IgD-negative memory B cell (primary cell): ENCODE data around the gene CNTN5. TPM values are rescaled to one million over a fixed set of nuclear protein-coding genes. Genes with fewer than 3 reads are reported as not detected.

Source experiments
- H3K27ac Mint-ChIP-seq, 3 donors: one replicate each; pipeline ENCODE4 v1.8.0; 2020 to 2022; ENCODE audit warnings: mild to moderate bottlenecking in 3 of 3, mixed read lengths in 3 of 3, moderate library complexity in 1 of 3
- H3K27me3 Mint-ChIP-seq: one replicate; pipeline ENCODE4 v1.8.0; 2021; ENCODE audit warnings: mixed read lengths
- H3K36me3 Mint-ChIP-seq: one replicate; pipeline ENCODE4 v1.8.0; 2020; ENCODE audit warnings: mild to moderate bottlenecking, mixed read lengths
- H3K4me1 Mint-ChIP-seq, 3 donors: one replicate each; pipeline ENCODE4 v1.8.0; 2020 to 2022; ENCODE audit warnings: mixed read lengths in 3 of 3, mild to moderate bottlenecking in 1 of 3
- H3K4me3 Mint-ChIP-seq, 4 donors: one replicate each; pipeline ENCODE4 v1.8.0; 2020 to 2022; ENCODE audit warnings: mild to moderate bottlenecking in 4 of 4, mixed read lengths in 4 of 4, moderate library complexity in 3 of 4
- H3K9me3 Mint-ChIP-seq, 3 donors: one replicate each; pipeline ENCODE4 v1.8.0; 2020 to 2021; ENCODE audit warnings: mixed read lengths in 3 of 3, mild to moderate bottlenecking in 1 of 3
- polyA plus RNA-seq: library from polyadenylated mRNA; unstranded; fragments of 300-500 nt; fragmentation: Illumina TruSeq; gene quantifications from one replicate; pipeline ENCODE4 v1.2.3, GENCODE V29; 2021

CNTN5 gene
- polyA plus RNA-seq, 1 donor from 2014 or later, result not detected

DNA sequence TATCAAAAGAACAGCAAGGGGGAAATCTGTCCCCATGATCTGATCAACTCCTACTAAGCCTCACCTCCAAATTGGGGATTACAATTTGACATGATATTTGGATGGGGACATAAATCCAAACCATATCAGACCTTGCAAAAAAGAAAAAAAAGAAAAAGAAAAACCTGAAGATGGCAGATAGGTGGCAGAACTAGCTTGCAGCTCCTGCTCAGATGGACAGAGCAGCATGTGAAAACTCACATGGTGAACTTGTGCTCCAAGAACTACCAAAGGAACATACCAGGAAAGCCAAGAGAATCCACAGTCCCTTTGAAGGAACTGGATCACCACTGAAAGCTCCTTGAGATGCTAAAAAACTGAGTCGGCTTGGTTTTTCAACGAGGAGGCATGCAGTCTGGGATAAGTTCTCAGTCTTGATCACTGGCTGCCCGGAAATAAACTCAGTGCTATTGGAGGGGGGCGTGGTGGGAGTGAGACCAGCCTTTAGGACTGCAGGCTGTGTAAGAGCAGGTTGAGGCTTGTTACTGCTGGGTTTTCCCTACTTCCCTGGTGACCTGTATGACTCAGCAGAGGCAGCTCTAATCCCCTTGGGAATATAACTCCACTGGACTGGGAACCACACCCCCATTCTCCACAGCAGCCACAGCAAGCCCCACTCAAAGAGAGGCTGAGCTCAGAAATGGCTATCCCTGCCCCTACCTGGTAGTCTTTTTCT lies 1308.0 kb downstream of the CNTN5 start:
- Mint-ChIP-seq H3K27ac (no peak overlapping the region), H3K36me3 (no peaks in the 10 kb centered on the region), H3K4me1 (no peaks in the 10 kb centered on the region), H3K9me3 (peaks cover 3 to 4% (median 3%) of the 10 kb centered on the region in 3 donors), H3K27me3 (no peaks in the 10 kb centered on the region), H3K4me3 (no peak overlapping the region)

DNA sequence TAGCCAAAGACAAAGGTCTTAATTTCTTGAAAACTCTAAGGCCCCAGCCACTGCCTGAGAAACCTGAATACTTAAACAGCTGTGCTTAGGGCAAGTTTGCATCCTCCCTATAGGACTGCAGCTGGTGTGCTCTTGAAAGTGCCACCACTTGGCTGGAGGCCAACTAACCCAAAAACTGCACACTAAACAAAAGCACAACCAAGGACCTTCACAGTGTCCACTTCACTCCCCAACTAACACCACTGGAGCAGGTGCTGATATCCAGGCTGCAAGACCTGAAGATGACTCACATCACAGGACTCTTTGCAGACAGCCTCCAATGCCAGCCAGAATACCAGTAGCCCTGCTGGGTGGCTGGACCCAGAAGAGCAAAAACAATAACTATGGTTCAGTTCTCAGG lies 1308.6 kb downstream of the CNTN5 start:
- Mint-ChIP-seq H3K27ac (no peak overlapping the region), H3K4me3 (no peak overlapping the region), H3K27me3 (no peaks in the 10 kb centered on the region), H3K9me3 (peaks cover 3 to 9% (median 4%) of the 10 kb centered on the region in 3 donors), H3K36me3 (no peaks in the 10 kb centered on the region), H3K4me1 (no peaks in the 10 kb centered on the region)

DNA sequence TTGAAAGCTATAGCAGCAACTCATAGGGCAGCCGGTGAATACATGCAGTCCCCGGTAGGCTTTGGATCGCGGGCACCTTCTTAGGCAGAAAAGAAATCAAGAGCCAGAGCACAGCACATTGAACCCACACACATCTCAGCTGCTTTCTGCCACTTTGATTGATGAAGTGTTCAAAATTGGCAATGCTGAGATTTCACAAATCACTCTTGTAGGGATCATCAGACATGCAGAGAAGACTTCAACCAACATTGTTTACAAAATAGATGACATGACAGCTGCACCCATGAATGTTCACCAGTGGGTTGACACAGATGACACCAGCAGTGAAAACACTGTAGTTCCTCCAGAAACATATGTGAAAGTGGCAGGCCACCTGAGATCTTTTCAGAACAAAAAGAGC lies 1316.1 kb downstream of the CNTN5 start:
- H3K27ac Mint-ChIP-seq, result no peak overlapping the region
- H3K27me3 Mint-ChIP-seq, result no peaks in the 10 kb centered on the region
- H3K4me1 Mint-ChIP-seq, result no peaks in the 10 kb centered on the region
- H3K36me3 Mint-ChIP-seq, result no peaks in the 10 kb centered on the region
- no peak overlapping the region for H3K4me3 Mint-ChIP-seq
- peaks cover 2 to 10% (median 2%) of the 10 kb centered on the region in 3 donors for H3K9me3 Mint-ChIP-seq

DNA sequence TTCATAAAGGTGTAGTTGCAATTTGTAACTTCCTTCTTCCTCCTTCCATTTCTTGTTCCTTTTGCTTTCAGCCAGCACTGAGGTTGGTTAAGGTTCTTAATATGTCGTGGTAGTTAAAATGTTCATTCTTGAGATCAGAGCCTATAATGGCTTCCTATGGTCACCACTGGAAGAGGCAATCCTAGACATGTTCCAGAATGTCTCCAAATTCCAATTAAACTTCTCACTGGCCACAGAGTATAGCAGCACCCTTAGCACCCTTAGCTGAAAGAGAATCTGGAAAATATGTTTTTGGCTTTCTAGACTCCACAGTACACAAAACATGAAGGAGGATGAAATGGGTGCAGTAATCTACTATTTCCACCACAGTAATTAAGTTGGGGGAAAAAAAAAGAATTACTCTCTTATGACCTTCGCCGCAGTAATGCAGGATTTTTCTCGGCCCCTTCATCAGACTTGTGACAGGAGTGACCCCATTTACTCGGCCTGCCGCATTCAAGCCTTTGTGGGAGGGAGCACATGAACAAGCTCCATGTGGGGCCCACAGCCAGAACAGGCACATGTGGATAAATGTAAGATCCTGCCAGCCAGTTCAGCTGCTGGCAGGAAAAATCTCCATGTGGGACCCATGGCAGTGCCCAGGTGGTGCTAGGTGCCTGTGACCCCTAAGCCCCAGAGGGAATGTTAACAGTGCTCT lies 1317.5 kb downstream of the CNTN5 start:
- Mint-ChIP-seq H3K9me3 (peaks cover 2 to 7% (median 4%) of the 10 kb centered on the region in 3 donors), H3K4me1 (no peaks in the 10 kb centered on the region), H3K4me3 (no peak overlapping the region), H3K27ac (no peak overlapping the region), H3K36me3 (no peaks in the 10 kb centered on the region), H3K27me3 (no peaks in the 10 kb centered on the region)

DNA sequence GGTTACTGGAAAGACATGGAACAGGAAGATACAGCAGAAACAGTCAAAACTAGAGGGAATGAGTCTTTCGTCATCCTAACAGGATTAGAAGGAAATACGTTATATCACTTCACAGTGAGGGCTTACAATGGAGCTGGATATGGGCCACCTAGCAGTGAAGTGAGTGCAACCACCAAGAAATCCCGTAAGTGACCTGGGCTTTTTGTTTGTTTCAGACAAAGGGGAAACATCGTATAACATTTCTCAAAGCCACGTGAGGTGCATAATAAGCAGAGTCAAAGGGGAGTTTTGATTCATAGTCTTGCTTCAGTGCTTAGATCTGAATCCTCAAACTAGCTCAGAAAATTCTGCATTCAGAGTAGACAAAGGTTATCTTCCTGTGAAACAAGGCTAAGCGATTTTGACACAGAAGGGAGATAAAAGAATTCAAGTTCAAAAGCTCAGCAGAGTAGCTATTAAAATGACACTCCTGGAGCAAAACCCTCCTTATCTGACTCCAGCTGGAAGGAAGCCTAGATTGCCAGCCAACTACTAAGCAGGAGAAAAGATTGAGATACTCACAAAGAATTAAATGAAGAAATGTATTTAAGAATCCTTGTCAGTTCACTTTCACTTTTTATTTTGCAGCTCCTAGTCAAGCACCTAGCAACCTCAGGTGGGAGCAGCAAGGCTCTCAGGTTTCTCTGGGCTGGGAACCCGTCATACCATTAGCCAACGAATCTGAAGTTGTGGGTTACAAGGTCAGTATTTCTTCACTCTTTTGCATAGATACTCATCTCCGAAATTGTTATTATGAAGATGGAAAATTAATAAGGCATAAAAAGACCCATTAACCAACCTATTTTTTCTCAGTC lies 1319.9 kb downstream of the CNTN5 start:
- Mint-ChIP-seq H3K27me3 (no peaks in the 10 kb centered on the region), H3K9me3 (peaks cover 0 to 4% (median 2%) of the 10 kb centered on the region in 3 donors), H3K4me1 (no peaks in the 10 kb centered on the region), H3K36me3 (no peaks in the 10 kb centered on the region), H3K4me3 (no peak overlapping the region), H3K27ac (no peak overlapping the region)

DNA sequence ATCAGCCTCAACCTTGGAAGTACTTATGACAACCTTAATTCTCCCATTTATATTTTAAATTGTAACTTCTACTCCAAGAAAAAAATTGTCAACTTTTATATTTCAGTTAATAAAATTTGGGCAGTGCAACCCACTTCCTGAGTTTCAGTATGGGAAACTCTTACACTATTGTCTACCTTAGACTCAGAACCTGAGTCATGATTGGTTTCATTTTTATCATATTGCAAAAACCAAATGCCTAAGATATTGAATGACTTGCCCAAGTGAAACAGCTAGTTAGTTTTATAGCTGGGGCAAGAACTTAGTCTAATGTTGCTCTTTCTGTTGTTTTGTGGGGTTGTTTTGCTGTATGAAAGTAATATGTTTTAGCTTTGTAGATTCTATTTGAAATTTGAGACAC lies 1332.3 kb downstream of the CNTN5 start:
- Mint-ChIP-seq H3K27ac (no peak overlapping the region), H3K4me1 (no peaks in the 10 kb centered on the region), H3K36me3 (no peaks in the 10 kb centered on the region), H3K27me3 (no peaks in the 10 kb centered on the region), H3K9me3 (peaks cover 0 to 9% (median 1%) of the 10 kb centered on the region in 3 donors), H3K4me3 (no peak overlapping the region)

DNA sequence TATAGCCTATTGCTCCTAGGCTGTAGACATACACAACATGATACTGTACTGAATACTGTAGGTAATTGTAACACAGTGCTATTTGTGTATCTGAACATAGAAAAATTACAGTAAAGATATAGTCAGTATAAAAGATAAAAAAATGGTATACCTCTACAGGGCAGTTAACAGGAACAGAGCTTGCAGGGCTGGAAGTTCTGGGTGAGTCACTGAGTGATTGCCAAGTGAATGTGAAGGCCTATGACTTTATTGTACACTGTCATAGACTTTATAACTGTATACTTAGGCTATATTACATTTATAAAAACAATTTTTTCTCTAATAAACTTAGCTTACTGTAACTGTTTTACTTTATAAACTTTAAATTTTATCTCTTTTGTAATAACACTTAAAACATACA lies 1334.0 kb downstream of the CNTN5 start:
- Mint-ChIP-seq H3K36me3 (no peaks in the 10 kb centered on the region), H3K9me3 (peaks cover 0 to 1% (median 0%) of the 10 kb centered on the region in 3 donors), H3K4me3 (no peak overlapping the region), H3K4me1 (no peaks in the 10 kb centered on the region), H3K27ac (no peak overlapping the region), H3K27me3 (no peaks in the 10 kb centered on the region)

DNA sequence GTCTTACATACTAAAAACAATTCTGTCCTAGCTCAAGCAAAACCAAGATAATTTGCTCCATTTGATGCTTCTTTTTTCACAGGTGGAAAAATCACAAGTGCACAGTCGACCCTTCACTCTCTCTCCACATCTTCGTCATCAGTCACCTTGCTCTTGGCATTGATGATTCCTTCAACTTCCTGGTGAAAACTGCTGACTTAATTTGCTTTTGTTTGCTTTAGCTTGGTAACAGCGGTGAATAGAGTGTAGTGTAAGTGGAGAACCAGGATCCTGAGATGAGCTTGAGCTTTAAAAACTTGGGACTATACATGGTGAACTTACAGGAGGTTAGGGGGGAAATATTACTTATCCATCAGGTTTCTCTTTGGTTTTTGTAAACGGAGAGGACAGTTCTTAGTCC lies 1335.3 kb downstream of the CNTN5 start:
- Mint-ChIP-seq H3K27me3 (no peaks in the 10 kb centered on the region), H3K36me3 (no peaks in the 10 kb centered on the region), H3K4me3 (no peak overlapping the region), H3K27ac (no peak overlapping the region), H3K9me3 (peaks cover 1 to 9% (median 3%) of the 10 kb centered on the region in 3 donors), H3K4me1 (no peaks in the 10 kb centered on the region)

DNA sequence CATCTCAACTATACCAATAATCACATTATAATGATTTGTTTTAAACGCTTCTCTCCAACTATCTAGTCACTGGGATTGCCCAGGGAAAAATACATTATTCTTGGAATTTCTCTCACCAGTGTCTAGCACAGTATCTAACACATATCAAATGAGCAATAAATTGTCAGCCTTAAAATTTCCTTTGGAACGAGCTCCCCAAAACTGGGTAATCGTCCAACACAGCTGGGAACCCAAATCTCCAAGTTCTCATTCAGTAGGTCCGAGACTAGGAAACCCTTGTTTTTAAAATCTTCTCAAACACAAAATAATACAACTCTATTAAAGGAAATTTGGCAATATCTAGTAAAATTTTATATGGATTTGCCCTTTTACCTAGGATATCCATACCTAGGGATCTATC lies 1338.5 kb downstream of the CNTN5 start:
- Mint-ChIP-seq H3K36me3 (no peaks in the 10 kb centered on the region), H3K27me3 (no peaks in the 10 kb centered on the region), H3K4me3 (no peak overlapping the region)

DNA sequence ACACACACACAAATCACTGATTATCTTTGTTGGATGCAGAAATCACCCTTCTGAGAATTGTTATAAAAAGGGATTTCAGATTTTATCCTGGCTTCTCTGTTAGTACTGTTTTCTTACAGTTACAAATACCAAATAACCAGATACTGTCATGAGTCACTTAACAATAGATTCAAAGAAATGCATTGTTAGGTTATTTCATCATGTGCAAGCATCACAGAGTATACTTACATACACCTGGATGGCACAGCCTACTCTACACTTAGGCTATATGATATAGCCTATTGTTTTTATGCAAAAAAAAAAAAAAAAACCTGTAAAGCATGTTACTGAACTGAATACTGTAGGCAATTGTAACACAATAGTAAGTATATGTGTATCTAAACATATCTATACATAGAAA lies 1347.1 kb downstream of the CNTN5 start:
- Mint-ChIP-seq H3K4me3 (no peak overlapping the region), H3K27ac (no peak overlapping the region), H3K27me3 (no peaks in the 10 kb centered on the region), H3K9me3 (peaks cover 0 to 4% (median 2%) of the 10 kb centered on the region in 3 donors), H3K36me3 (no peaks in the 10 kb centered on the region), H3K4me1 (no peaks in the 10 kb centered on the region)

More for the DNA sequence above, 1338.5 kb downstream of the CNTN5 start:
- Mint-ChIP-seq H3K27ac (no peak overlapping the region), H3K4me1 (no peaks in the 10 kb centered on the region), H3K9me3 (peaks cover 2 to 12% (median 5%) of the 10 kb centered on the region in 3 donors)

DNA sequence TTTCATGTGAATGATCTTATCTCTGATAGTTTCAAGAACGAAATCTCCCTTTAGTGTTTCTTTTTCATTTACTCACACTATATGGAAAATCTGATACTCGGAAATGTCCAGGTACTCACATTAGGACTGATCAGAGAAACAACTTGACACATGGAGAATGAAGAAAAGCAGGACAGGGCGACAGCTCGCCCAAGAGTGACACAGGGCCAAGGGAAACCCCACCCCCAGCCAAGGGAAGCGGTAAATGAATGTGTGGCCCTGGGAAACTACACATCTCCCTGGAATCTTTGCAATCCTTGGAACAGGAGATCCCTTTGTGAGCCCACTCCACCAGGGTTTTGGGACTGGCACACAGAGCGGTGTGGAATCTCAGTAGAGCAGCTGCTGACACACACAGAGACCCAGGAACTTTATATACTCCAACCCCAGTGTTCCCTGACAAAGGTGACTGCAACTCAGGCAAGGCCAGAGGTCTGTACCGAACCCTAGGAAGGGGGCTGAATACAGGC lies 1362.7 kb downstream of the CNTN5 start:
- Mint-ChIP-seq H3K27ac (no peak overlapping the region), H3K27me3 (no peaks in the 10 kb centered on the region)

DNA sequence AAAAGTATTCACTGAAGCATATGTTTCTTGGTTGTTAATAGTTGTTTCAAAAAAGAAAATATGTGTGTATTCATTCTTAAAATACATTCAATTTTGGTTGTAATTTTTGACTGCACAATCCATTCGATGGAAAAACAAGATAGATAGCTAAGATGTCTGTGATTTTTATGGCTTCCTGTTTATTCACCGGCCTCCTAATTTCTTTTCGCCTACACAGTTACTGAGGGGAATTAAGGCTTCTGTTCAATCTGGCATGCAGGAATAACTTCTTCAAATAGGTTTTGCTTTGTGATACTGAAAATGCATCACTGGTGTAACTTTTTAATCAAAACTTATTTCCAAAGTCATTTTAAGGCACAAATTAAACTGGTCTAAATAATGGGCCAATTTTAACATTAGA lies 1375.5 kb downstream of the CNTN5 start:
- Mint-ChIP-seq H3K36me3 (no peaks in the 10 kb centered on the region), H3K27ac (no peak overlapping the region), H3K4me1 (no peaks in the 10 kb centered on the region), H3K4me3 (no peak overlapping the region), H3K27me3 (no peaks in the 10 kb centered on the region), H3K9me3 (peaks cover 3 to 14% (median 6%) of the 10 kb centered on the region in 3 donors)

More for the DNA sequence above, 1362.7 kb downstream of the CNTN5 start:
- no peaks in the 10 kb centered on the region for H3K36me3 Mint-ChIP-seq
- peaks cover 5 to 11% (median 6%) of the 10 kb centered on the region in 3 donors for H3K9me3 Mint-ChIP-seq
- H3K4me3 Mint-ChIP-seq, result no peak overlapping the region
- no peaks in the 10 kb centered on the region for H3K4me1 Mint-ChIP-seq

DNA sequence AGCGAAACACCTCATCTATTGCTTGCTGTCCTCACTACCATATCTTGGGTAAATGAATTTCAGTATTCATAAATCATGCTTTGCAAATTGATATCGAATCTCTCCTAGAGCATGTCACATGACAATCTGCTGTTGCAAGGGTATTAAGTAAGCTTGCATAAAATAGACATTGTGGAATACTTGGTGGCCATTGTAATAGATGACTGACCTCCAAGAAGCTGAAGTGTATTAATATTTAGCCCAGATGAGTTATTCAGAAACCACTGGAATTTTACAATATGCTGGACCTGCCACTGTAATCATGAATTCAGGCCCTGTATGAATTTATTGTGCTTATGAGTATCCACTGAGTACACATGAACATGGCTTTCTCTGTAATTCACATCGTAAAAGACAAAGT lies 1376.7 kb downstream of the CNTN5 start:
- Mint-ChIP-seq H3K4me3 (no peak overlapping the region), H3K27me3 (no peaks in the 10 kb centered on the region), H3K4me1 (no peaks in the 10 kb centered on the region), H3K9me3 (peaks cover 3 to 9% (median 6%) of the 10 kb centered on the region in 3 donors), H3K27ac (no peak overlapping the region), H3K36me3 (no peaks in the 10 kb centered on the region)

DNA sequence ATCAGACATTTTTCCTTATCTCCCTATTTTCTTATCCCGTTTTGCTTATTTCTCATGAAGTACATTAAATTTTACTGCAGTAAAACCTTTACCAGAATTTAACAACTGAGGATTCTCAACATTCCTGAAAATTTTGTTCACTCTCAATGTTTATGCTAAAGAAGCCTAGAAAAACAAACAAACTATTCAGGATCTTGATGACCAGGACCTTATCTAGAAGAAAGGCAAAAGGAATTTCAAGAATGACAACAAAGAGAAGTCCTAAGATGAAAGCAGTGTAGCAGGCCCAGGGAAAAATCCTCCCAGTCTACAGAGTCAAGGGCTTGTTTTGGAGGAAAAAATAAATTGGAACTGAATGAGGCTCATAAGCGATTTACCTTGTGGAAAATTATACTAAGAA lies 1383.1 kb downstream of the CNTN5 start:
- H3K27me3 Mint-ChIP-seq, result peaks cover 2% of the 10 kb centered on the region
- peaks cover 4 to 6% (median 5%) of the 10 kb centered on the region in 3 donors for H3K9me3 Mint-ChIP-seq
- no peak overlapping the region for H3K27ac Mint-ChIP-seq
- no peaks in the 10 kb centered on the region for H3K36me3 Mint-ChIP-seq
- no peaks in the 10 kb centered on the region for H3K4me1 Mint-ChIP-seq
- H3K4me3 Mint-ChIP-seq, result no peak overlapping the region

DNA sequence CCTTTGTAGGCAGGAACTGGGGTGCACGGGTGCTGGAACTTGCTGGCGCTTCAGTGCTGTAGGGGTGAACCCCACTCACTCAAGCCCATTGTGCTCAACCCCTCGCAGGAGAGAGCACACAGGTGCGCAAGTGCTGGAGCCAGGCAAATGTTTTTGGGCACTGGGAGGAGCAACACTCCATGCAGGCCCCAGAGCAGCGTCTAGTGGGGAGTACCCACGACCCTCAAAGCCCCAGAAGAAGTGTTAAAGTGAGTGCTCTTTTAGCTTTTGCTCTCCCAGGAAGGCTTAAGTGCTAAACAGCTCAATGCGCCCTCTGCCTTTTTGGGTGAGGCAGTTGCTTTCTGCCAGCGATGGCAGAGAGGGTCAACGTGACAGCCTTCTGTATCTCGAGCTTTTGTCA lies 1384.2 kb downstream of the CNTN5 start:
- peaks cover 0 to 4% (median 3%) of the 10 kb centered on the region in 3 donors for H3K9me3 Mint-ChIP-seq
- no peaks in the 10 kb centered on the region for H3K36me3 Mint-ChIP-seq
- H3K4me3 Mint-ChIP-seq, result no peak overlapping the region
- peaks cover 2% of the 10 kb centered on the region for H3K27me3 Mint-ChIP-seq
- H3K27ac Mint-ChIP-seq, result no peak overlapping the region
- no peaks in the 10 kb centered on the region for H3K4me1 Mint-ChIP-seq
